ENCODE results near the gene ABHD12B. TPM values are rescaled to one million over a fixed set of nuclear protein-coding genes. Genes with fewer than 3 reads are reported as not detected.

The ABHD12B gene
- total and polyA plus RNA-seq, 2 donors (not counting 3 experiments of a cell fraction or from before 2014, with no cell fraction given), result not detected

GRCh38 chr14:50865391-50866076 lies 6.3 kb upstream of the ABHD12B start:
- dilution Hi-C loops (cut with MboI; ENCODE audit: extremely low pct_ligation_motif_present, low sequenced_read_pairs), result no loop called here
- Histone ChIP-seq H3K4me2 (ENCODE audit: insufficient read depth, low read length) (peak overlapping the region; percentile 62), H3K9me1 (replicated peaks; ENCODE audit: control insufficient read depth, extremely low read depth, insufficient read depth, low read length) (no peaks in the 10 kb centered on the region), H3K79me2 (ENCODE audit: control insufficient read depth, insufficient read depth, low read length) (no peaks in the 10 kb centered on the region), H3K27ac (ENCODE audit: insufficient read depth, low read depth, low read length) (no peak overlapping the region), H2AFZ (ENCODE audit: low read depth, low read length) (peak overlapping the region; percentile 13), H3K27me3 (ENCODE audit: control insufficient read depth in 2 of 2, insufficient read depth in 2 of 2, low read length in 2 of 2) (peaks cover 8 to 12% of the 10 kb centered on the region in 2 experiments), H3K9me3 (replicated peaks; ENCODE audit: control insufficient read depth, insufficient read depth, low read length) (no peaks in the 10 kb centered on the region), H3K9ac (replicated peaks; ENCODE audit: extremely low read depth, insufficient read depth, low read length) (no peak overlapping the region), H3K36me3 (ENCODE audit: control insufficient read depth in 2 of 2, extremely low read depth in 1 of 2, insufficient read depth in 2 of 2, low read length in 2 of 2) (no peaks in the 10 kb centered on the region), H3K4me3 (replicated peaks in 1 of 3; ENCODE audit: insufficient read depth in 1 of 3, low read depth in 1 of 3, low read length in 3 of 3) (no peak overlapping the region), H3K4me1 (ENCODE audit: control insufficient read depth, extremely low read depth, insufficient read depth, low read length) (peaks cover 10% of the 10 kb centered on the region), H4K20me1 (replicated peaks; ENCODE audit: control insufficient read depth, extremely low read depth, insufficient read depth, low read length) (no peaks in the 10 kb centered on the region)
- POLR2A ChIA-PET, result no interaction called here
- peak; percentile 3 for DNase-seq (ENCODE audit: low read depth, low spot score)
- peak; percentile 20 for TF ChIP-seq GATA2 (IDR thresholded peaks at IDR 0.05; ENCODE audit: insufficient read depth, insufficient read length, low read depth, low read length)
- no peak for TF ChIP-seq POLR2AphosphoS5 (IDR thresholded peaks at IDR 0.05; ENCODE audit: insufficient read depth, low read depth, low read length)
- intact Hi-C loops (cut with micrococcal nuclease), result no loop called here
- FAIRE-seq, result peak; percentile 55
- BruUV-seq (replicated peaks), result no TSS peak
- CTCF ChIA-PET, result interaction anchor here (1.3 to 1.5 kb wide), 2 partner anchors 10 to 90 kb away, joined by 5 to 6 read pairs; no protein-coding TSS in a partner anchor

GRCh38 chr14:50871228-50871627 lies 625 bp upstream of the ABHD12B start:
- Histone ChIP-seq H3K27ac (ENCODE audit: insufficient read depth, low read depth, low read length) (no peak overlapping the region), H3K79me2 (ENCODE audit: control insufficient read depth, insufficient read depth, low read length) (no peaks in the 10 kb centered on the region), H3K9me3 (replicated peaks; ENCODE audit: control insufficient read depth, insufficient read depth, low read length) (no peaks in the 10 kb centered on the region), H3K4me1 (ENCODE audit: control insufficient read depth, extremely low read depth, insufficient read depth, low read length) (no peaks in the 10 kb centered on the region), H3K27me3 (ENCODE audit: control insufficient read depth in 2 of 2, insufficient read depth in 2 of 2, low read length in 2 of 2) (peaks cover 40 to 63% of the 10 kb centered on the region in 2 experiments), H4K20me1 (replicated peaks; ENCODE audit: control insufficient read depth, extremely low read depth, insufficient read depth, low read length) (no peaks in the 10 kb centered on the region), H3K36me3 (ENCODE audit: control insufficient read depth in 2 of 2, extremely low read depth in 1 of 2, insufficient read depth in 2 of 2, low read length in 2 of 2) (no peaks in the 10 kb centered on the region), H3K4me2 (ENCODE audit: insufficient read depth, low read length) (no peak overlapping the region), H3K4me3 (replicated peaks in 1 of 3; ENCODE audit: insufficient read depth in 1 of 3, low read depth in 1 of 3, low read length in 3 of 3) (no peak overlapping the region), H3K9ac (replicated peaks; ENCODE audit: extremely low read depth, insufficient read depth, low read length) (no peak overlapping the region), H2AFZ (ENCODE audit: low read depth, low read length) (no peak overlapping the region), H3K9me1 (replicated peaks; ENCODE audit: control insufficient read depth, extremely low read depth, insufficient read depth, low read length) (no peaks in the 10 kb centered on the region)
- ChIA-PET CTCF (interaction anchor here (1.3 to 1.6 kb wide), 2 partner anchors 11 to 14 kb away, joined by 3 to 6 read pairs; no protein-coding TSS in a partner anchor), POLR2A (no interaction called here)
- BruUV-seq (replicated peaks), result no TSS peak
- dilution Hi-C loops (cut with MboI; ENCODE audit: extremely low pct_ligation_motif_present, low sequenced_read_pairs), result no loop called here
- FAIRE-seq (no peak), DNase-seq (ENCODE audit: low read depth, low spot score) (no peak)
- intact Hi-C loops (cut with micrococcal nuclease), result no loop called here
- TF ChIP-seq EZH2 (IDR thresholded peaks at IDR 0.05; ENCODE audit: borderline replicate concordance, low read depth, low read length, severe bottlenecking), result no peak
- no peak for TF ChIP-seq POLR2A (IDR thresholded peaks at IDR 0.05; ENCODE audit: low read depth, low read length)
- TF ChIP-seq FOS (IDR thresholded peaks at IDR 0.05; ENCODE audit: borderline replicate concordance, insufficient read depth, low read length), result no peak
- TF ChIP-seq CTCF (IDR thresholded peaks at IDR 0.05; ENCODE audit: extremely low read depth in 1 of 2, insufficient read depth in 1 of 2, low read depth in 1 of 2, low read length in 2 of 2), result no peak
- TF ChIP-seq POLR2AphosphoS5 (IDR thresholded peaks at IDR 0.05; ENCODE audit: insufficient read depth, low read depth, low read length), result no peak
- TF ChIP-seq GATA2 (IDR thresholded peaks at IDR 0.05; ENCODE audit: insufficient read depth, insufficient read length, low read depth, low read length), result no peak
- TF ChIP-seq, protein P1, sequence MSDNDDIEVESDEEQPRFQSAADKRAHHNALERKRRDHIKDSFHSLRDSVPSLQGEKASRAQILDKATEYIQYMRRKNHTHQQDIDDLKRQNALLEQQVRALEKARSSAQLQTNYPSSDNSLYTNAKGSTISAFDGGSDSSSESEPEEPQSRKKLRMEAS (IDR thresholded peaks at IDR 0.05; ENCODE audit: insufficient read depth, insufficient read length), result no peak
- no peak for TF ChIP-seq MYC (IDR thresholded peaks at IDR 0.05; ENCODE audit: low read depth, low read length)
- TF ChIP-seq JUN (IDR thresholded peaks at IDR 0.05; ENCODE audit: borderline replicate concordance, insufficient read depth, insufficient read length, low read depth), result no peak
